ENCODE data around the gene SLC7A8.

DNA sequence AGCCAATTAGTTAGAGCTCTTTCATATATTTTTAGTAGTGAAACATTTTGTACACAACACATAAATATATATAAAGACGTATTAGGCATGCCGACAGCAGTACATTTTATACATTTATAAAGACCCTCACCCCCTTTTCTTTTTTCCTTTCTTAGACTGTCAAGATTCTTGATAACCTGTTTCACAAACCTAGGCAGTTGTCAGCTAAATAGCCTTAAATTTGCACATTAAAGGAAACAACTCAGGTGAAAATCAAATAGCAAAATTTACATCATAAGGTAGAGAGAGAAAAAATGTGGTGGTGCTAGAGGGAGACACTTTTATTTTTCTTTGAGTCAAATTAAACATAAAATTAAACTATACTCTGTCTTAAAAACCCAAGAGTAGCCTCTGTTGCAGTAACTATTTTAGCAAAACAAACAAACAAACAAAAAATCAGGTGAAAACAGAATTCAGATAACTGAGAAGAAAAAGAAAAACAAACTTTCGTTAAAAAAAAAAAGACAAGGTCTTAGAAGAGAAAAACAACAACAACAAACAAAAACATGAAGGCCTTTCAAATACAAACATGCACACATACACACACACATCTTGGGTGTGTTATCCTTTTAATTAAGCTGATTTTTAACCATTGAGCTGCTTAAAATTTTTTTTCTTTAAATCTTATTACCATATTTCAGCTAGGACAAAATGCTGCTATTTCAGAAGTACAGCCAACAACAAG, 23.1 kb upstream of the SLC7A8 start:
- TF ChIP-seq CTCF (conservative IDR thresholded peaks at IDR 0.05; ENCODE audit: low read length) (no peak), EZH2phosphoT487 (IDR thresholded peaks at IDR 0.05; ENCODE audit: borderline replicate concordance, low read depth, low read length) (no peak)
